HG02981 (cell line): ENCODE measurements around the gene PLAC9.
"Not testable (repeated sequence)": the region's sequence is repeated elsewhere in the genome, so short reads cannot be mapped to it uniquely, and the experiment has no call there.

Experiments used
- ATAC-seq: cut with Tn5 transposase; IDR thresholded peaks from one replicate; pipeline ENCODE4 v1.9.1; 2021; ENCODE audit warnings: mild to moderate bottlenecking, moderate library complexity; ENCODE audit not compliant: unreplicated experiment

Gene PLAC9

GRCh38 chr10:80137920-80138319 is 5.4 kb downstream of the PLAC9 start:
- ATAC-seq: no peak

- ATAC-seq: no peak
Observed at GRCh38 chr10:80139265-80139664, 6.7 kb downstream of the PLAC9 start.

GRCh38 chr10:80140251-80140650 is 7.7 kb downstream of the PLAC9 start:
- no peak for ATAC-seq

GRCh38 chr10:80141696-80142460 is 9.3 kb downstream of the PLAC9 start:
- no peak for ATAC-seq

GRCh38 chr10:80144067-80144695 is 11.7 kb downstream of the PLAC9 start:
- peak; percentile 45 for ATAC-seq

GRCh38 chr10:80144696-80145131 is 12.2 kb downstream of the PLAC9 start:
- peak; percentile 41 for ATAC-seq

GRCh38 chr10:80145406-80146308 is 13.1 kb downstream of the PLAC9 start:
- ATAC-seq: not testable (repeated sequence)

GRCh38 chr10:80146918-80147317 is 14.4 kb downstream of the PLAC9 start:
- ATAC-seq: no peak

GRCh38 chr10:80148166-80148805 is 15.8 kb downstream of the PLAC9 start:
- no peak for ATAC-seq

GRCh38 chr10:80149123-80149522 is 16.6 kb downstream of the PLAC9 start:
- ATAC-seq: no peak

- no peak for ATAC-seq
Observed at GRCh38 chr10:80150172-80150571, 17.6 kb downstream of the PLAC9 start.

- no peak for ATAC-seq
Observed at GRCh38 chr10:80152820-80153219, 20.3 kb downstream of the PLAC9 start.

- ATAC-seq: no peak
Observed at GRCh38 chr10:80153460-80153859, 20.9 kb downstream of the PLAC9 start.

- ATAC-seq: no peak
Observed at GRCh38 chr10:80154626-80154977, 22.1 kb downstream of the PLAC9 start.

GRCh38 chr10:80154978-80155695 is 22.6 kb downstream of the PLAC9 start:
- ATAC-seq: no peak

- ATAC-seq: no peak
Observed at GRCh38 chr10:80155696-80156215, 23.2 kb downstream of the PLAC9 start.

- no peak for ATAC-seq
Observed at GRCh38 chr10:80156216-80156615, 23.7 kb downstream of the PLAC9 start.

GRCh38 chr10:80157561-80157960 is 25.0 kb downstream of the PLAC9 start:
- no peak for ATAC-seq

GRCh38 chr10:80158126-80158525 is 25.6 kb downstream of the PLAC9 start:
- no peak for ATAC-seq

GRCh38 chr10:80158598-80159127 is 26.1 kb downstream of the PLAC9 start:
- ATAC-seq: no peak
